ENCODE measurements around the gene SLC39A2. TPM values are rescaled to one million over a fixed set of nuclear protein-coding genes. Genes with fewer than 3 reads are reported as not detected.

The SLC39A2 gene
- total RNA-seq, 1 donor from 2014 or later, result 0.25 TPM

DNA sequence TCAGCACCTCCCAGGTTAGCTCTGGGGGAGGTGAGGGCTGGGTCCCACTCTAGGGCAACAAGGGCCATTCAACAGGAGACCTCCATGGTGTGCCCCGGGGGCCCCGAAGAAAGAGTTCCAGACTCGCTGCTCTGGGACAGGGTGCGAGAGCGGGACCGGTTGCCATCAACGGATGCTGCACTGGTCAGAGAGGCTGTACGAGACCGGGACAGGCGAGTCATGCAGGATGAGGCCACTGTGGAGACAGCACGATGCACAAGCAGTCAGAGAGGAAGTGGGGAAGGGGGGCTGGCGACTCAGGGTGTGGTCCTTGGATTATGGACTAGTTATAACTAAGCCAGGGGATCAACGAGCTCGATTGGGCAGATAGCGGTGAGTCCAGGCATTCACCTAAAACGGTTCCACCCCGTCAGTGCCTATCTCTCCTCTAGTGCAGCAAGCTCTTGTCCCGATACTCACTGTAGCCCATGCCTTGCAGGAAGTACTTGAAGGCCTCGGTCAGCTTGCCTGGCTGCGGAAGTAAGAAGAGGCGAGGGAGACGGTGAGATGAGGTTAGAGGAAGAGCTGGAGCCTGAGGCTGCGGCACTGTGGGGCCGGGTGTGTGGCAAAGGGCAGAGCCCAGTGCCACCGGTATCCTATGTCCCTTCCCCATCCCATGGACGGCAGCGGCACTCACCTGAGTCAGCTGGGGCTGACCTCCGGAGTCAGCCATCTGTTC, 18.6 kb downstream of the SLC39A2 start:
- Histone ChIP-seq H3K27me3 (ENCODE audit: control insufficient read depth, insufficient read depth, low read length) (peaks cover 5% of the 10 kb centered on the region), H3K4me3 (ENCODE audit: low read depth, low read length) (no peak overlapping the region), H3K36me3 (ENCODE audit: control insufficient read depth, insufficient read depth, low read length) (no peaks in the 10 kb centered on the region)
- TF ChIP-seq, protein P1, sequence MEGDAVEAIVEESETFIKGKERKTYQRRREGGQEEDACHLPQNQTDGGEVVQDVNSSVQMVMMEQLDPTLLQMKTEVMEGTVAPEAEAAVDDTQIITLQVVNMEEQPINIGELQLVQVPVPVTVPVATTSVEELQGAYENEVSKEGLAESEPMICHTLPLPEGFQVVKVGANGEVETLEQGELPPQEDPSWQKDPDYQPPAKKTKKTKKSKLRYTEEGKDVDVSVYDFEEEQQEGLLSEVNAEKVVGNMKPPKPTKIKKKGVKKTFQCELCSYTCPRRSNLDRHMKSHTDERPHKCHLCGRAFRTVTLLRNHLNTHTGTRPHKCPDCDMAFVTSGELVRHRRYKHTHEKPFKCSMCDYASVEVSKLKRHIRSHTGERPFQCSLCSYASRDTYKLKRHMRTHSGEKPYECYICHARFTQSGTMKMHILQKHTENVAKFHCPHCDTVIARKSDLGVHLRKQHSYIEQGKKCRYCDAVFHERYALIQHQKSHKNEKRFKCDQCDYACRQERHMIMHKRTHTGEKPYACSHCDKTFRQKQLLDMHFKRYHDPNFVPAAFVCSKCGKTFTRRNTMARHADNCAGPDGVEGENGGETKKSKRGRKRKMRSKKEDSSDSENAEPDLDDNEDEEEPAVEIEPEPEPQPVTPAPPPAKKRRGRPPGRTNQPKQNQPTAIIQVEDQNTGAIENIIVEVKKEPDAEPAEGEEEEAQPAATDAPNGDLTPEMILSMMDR (IDR thresholded peaks at IDR 0.05; ENCODE audit: insufficient read depth, low read length, poor library complexity, severe bottlenecking), result no peak
- DNase-seq (ENCODE audit: low read depth), result no peak

DNA sequence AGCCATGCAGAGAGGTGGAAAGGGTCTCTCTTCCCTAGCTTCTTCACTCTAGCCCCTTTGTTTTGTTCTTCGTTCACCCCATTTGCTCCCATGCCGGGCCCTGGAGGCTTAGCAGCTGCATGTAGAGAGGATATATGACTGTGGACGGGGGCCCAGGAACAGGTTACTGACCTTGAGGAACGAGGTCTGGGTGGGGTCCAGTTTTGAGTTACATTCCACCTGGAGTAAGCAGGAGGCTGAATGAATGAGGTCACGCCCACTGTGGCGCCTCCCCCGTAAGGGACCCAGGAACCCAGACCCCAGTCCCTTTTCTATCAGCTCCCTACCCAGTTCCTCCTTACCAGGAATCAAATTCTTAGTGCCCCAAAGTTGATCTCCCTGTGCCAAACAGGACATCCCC, 19.2 kb downstream of the SLC39A2 start:
- TF ChIP-seq, protein P1 (IDR thresholded peaks at IDR 0.05; ENCODE audit: insufficient read depth, low read length, poor library complexity, severe bottlenecking), result no peak
- Histone ChIP-seq H3K27me3 (ENCODE audit: control insufficient read depth, insufficient read depth, low read length) (peaks cover 6% of the 10 kb centered on the region), H3K36me3 (ENCODE audit: control insufficient read depth, insufficient read depth, low read length) (no peaks in the 10 kb centered on the region), H3K4me3 (ENCODE audit: low read depth, low read length) (no peak overlapping the region)
- no peak for DNase-seq (ENCODE audit: low read depth)

DNA sequence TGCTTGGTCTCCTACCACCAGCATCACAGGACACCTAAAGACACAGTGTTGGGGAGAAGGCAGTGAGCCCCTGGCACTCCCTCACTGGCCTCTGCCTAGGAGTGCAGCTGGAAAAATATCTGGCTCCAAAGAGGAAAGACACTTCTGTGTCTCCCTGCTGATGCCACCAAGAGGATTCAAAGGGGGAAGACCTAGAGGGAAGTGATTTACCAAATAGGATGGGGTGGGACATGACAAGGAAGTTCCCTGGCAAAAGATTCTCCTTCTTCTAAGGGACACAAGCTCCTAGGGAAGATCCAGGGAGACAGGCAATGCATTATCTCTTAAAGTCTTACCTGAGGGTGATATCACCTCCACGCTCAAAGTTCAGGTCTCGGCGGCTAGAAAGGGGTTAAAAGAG, 19.7 kb downstream of the SLC39A2 start:
- TF ChIP-seq, protein P1 (IDR thresholded peaks at IDR 0.05; ENCODE audit: insufficient read depth, low read length, poor library complexity, severe bottlenecking), result no peak
- no peak overlapping the region for H3K4me3 ChIP-seq (ENCODE audit: low read depth, low read length)
- no peaks in the 10 kb centered on the region for H3K36me3 ChIP-seq (ENCODE audit: control insufficient read depth, insufficient read depth, low read length)
- no peak for DNase-seq (ENCODE audit: low read depth)
- H3K27me3 ChIP-seq (ENCODE audit: control insufficient read depth, insufficient read depth, low read length), result peaks cover 10% of the 10 kb centered on the region

DNA sequence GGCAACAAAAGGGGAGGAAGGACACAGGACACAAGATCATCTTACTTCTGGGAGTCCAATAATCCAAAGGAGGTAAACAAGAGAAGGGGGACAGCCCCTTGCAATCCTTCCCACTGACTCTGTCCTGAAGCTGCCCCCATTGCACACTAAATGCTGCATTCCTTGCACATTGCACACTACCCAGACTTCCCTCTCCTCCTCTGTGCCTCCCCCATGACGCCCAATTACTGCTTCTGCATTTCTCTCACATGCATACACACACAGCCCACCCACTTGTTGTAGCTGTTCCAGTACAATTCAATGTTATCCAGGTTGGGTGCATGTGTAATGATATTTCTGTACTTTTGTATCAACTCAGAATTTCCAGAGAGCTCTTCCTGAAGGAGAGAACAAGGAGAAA, 20.3 kb downstream of the SLC39A2 start:
- Histone ChIP-seq H3K4me3 (ENCODE audit: low read depth, low read length) (no peak overlapping the region), H3K36me3 (ENCODE audit: control insufficient read depth, insufficient read depth, low read length) (no peaks in the 10 kb centered on the region), H3K27me3 (ENCODE audit: control insufficient read depth, insufficient read depth, low read length) (peaks cover 16% of the 10 kb centered on the region)
- no peak for DNase-seq (ENCODE audit: low read depth)
- TF ChIP-seq, protein P1 (IDR thresholded peaks at IDR 0.05; ENCODE audit: insufficient read depth, low read length, poor library complexity, severe bottlenecking), result no peak

DNA sequence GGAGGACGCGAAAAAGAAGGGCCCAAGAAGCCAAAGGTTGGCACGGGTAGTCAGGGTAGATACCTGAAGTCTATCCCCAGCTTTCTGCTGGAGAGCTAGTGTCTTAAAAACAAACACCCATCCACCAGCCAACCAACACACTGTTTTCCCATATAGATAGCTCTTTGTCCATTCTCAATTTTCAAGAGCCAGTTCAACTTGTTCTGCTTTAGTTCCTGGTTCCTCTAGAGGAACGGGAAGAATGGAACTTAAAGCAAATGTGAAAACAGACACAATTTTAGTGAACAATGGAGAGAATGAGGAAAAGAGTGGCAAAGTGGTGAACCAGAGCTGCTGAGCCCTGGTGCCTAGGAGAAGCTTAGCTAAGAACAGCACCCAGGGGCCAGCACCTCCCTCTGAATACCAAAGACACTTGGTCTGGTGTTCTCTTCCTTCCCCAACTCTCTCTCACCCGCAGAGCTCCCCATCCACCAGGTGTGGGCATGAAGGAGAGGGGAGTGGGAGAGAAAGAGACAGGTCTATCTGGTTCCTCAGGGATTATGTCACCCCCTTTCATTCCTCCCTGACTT, 22.0 kb downstream of the SLC39A2 start:
- no peak overlapping the region for H3K4me3 ChIP-seq (ENCODE audit: low read depth, low read length)
- no peak for DNase-seq (ENCODE audit: low read depth)
- H3K36me3 ChIP-seq (ENCODE audit: control insufficient read depth, insufficient read depth, low read length), result no peaks in the 10 kb centered on the region
- TF ChIP-seq, protein P1 (IDR thresholded peaks at IDR 0.05; ENCODE audit: insufficient read depth, low read length, poor library complexity, severe bottlenecking), result no peak
- H3K27me3 ChIP-seq (ENCODE audit: control insufficient read depth, insufficient read depth, low read length), result peaks cover 30% of the 10 kb centered on the region

DNA sequence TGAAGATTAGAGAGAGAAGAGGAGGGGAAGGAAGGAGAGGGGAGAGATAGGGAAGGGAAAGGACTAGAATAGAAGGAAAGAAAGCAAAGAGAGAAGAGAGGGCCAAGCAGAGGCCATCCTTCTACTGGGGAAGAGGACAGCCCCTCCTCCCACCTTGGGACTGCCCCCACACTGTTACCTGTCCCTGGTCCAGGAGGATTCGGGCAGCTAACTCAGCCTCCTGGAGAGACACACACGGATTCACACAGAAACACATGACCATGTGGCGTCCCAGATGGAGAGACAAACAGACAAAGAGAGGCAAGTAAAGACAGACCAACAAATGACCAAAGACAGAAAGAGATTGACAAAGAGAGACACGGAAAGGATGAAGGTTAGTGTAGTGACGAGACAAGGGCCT, 23.6 kb downstream of the SLC39A2 start:
- no peak for DNase-seq (ENCODE audit: low read depth)
- Histone ChIP-seq H3K4me3 (ENCODE audit: low read depth, low read length) (no peak overlapping the region), H3K36me3 (ENCODE audit: control insufficient read depth, insufficient read depth, low read length) (no peaks in the 10 kb centered on the region), H3K27me3 (ENCODE audit: control insufficient read depth, insufficient read depth, low read length) (peaks cover 30% of the 10 kb centered on the region)
- TF ChIP-seq, protein P1 (IDR thresholded peaks at IDR 0.05; ENCODE audit: insufficient read depth, low read length, poor library complexity, severe bottlenecking), result no peak
